Peyer's patch (tissue), 4 donors: ENCODE data around the gene KIF3B. TPM values are rescaled to one million over a fixed set of nuclear protein-coding genes. Genes with fewer than 3 reads are reported as not detected.

Experiments
- DNase-seq, 3 donors: peaks; one replicate each; pipeline ENCODE4 v3.0.0-alpha.2; 2017 to 2019
- H3K27ac ChIP-seq, 4 donors: fragments of 200-600 bp; sonication (generic); one replicate each; pipeline ENCODE4 v1.5.1; 2016 to 2019
- H3K27me3 ChIP-seq, 2 donors: fragments of 200-600 bp; sonication (generic); one replicate each; pipeline ENCODE4 v1.5.1; 2019
- H3K36me3 ChIP-seq, 3 donors: fragments of 200-600 bp; sonication (generic); one replicate each; pipeline ENCODE4 v1.5.1; 2016 to 2019
- H3K4me1 ChIP-seq, 4 donors: fragments of 200-600 bp; sonication (generic); one replicate each; pipeline ENCODE4 v1.5.1; 2016 to 2019
- H3K4me3 ChIP-seq, 4 donors: fragments of 200-600 bp; sonication (generic); 1 replicate in 3 of 4; 2 replicates in 1 of 4; pipeline ENCODE4 v1.5.1; 2016 to 2019; ENCODE audit warnings: mild to moderate bottlenecking in 1 of 4
- H3K9me3 ChIP-seq, 4 donors: fragments of 200-600 bp; sonication (generic); one replicate each; pipeline ENCODE4 v1.5.1; 2016 to 2019; ENCODE audit warnings: mild to moderate bottlenecking in 1 of 4
- CTCF ChIP-seq, 6 experiments: fragments of 450-650 bp in 4 of 6; fragments of 200-600 bp in 2 of 6; sonication (generic) in 1 of 6; IDR thresholded peaks; one replicate each; pipeline ENCODE4 v1.5.1; 2017 to 2019; ENCODE audit warnings: antibody characterized with exemption in 6 of 6, mild to moderate bottlenecking in 3 of 6, moderate library complexity in 1 of 6
- POLR2A ChIP-seq, 2 donors: fragments of 450-650 bp; IDR thresholded peaks; one replicate each; pipeline ENCODE4 v1.5.1; 2017; ENCODE audit warnings: antibody characterized with exemption in 2 of 2, mild to moderate bottlenecking in 2 of 2, moderate library complexity in 2 of 2
- total RNA-seq, 4 donors: library from RNA; depleted of rRNA; stranded (reverse); fragments of >200 nt; gene quantifications; one replicate each; pipeline ENCODE4 v1.1.0, GENCODE V29; 2016

KIF3B gene
- total RNA-seq, 4 donors from 2014 or later: 42.1 to 77.6 (median 57.7) TPM

GRCh38 chr20:32325706-32326503 lies 48.5 kb downstream of the KIF3B start:
- DNase-seq: peak in 2 of 3 donors; percentile 52 to 65

GRCh38 chr20:32326504-32326845 lies 49.0 kb downstream of the KIF3B start:
- Histone ChIP-seq H3K27ac (peak overlapping the region in 2 of 4 donors; percentile 62 to 73), H3K36me3 (peaks cover 0 to 46% (median 0%) of the 10 kb centered on the region in 3 donors), H3K9me3 (no peaks in the 10 kb centered on the region), H3K4me1 (peaks cover 0 to 3% (median 0%) of the 10 kb centered on the region in 4 donors), H3K4me3 (no peak overlapping the region), H3K27me3 (no peaks in the 10 kb centered on the region)
- DNase-seq: no peak
- TF ChIP-seq POLR2A (IDR thresholded peaks at IDR 0.05) (no peak), CTCF (IDR thresholded peaks at IDR 0.05) (no peak)

More at GRCh38 chr20:32325706-32326503, 48.5 kb downstream of the KIF3B start:
- Histone ChIP-seq H3K36me3 (peaks cover 0 to 40% (median 0%) of the 10 kb centered on the region in 3 donors), H3K27me3 (no peaks in the 10 kb centered on the region), H3K4me1 (peaks cover 0 to 3% (median 0%) of the 10 kb centered on the region in 4 donors), H3K4me3 (no peak overlapping the region), H3K9me3 (no peaks in the 10 kb centered on the region), H3K27ac (peak overlapping the region in 3 of 4 donors; percentile 42 to 73 (median 62))
- TF ChIP-seq POLR2A (IDR thresholded peaks at IDR 0.05): no peak
- TF ChIP-seq CTCF (IDR thresholded peaks at IDR 0.05): no peak

- H3K9me3 ChIP-seq: no peaks in the 10 kb centered on the region
- peaks cover 0 to 3% (median 0%) of the 10 kb centered on the region in 4 donors for H3K4me1 ChIP-seq
- peak overlapping the region in 2 of 4 donors; percentile 40 to 62 for H3K27ac ChIP-seq
- DNase-seq: no peak
- peaks cover 0 to 52% (median 0%) of the 10 kb centered on the region in 3 donors for H3K36me3 ChIP-seq
- no peaks in the 10 kb centered on the region for H3K27me3 ChIP-seq
- TF ChIP-seq CTCF (IDR thresholded peaks at IDR 0.05): no peak
- TF ChIP-seq POLR2A (IDR thresholded peaks at IDR 0.05): no peak
- H3K4me3 ChIP-seq: no peak overlapping the region
Observed at GRCh38 chr20:32327087-32327681, 49.7 kb downstream of the KIF3B start.

GRCh38 chr20:32329817-32330554 lies 52.5 kb downstream of the KIF3B start:
- no peak for DNase-seq
- H3K9me3 ChIP-seq: no peaks in the 10 kb centered on the region
- TF ChIP-seq CTCF (IDR thresholded peaks at IDR 0.05) (no peak), POLR2A (IDR thresholded peaks at IDR 0.05) (no peak)
- no peak overlapping the region for H3K4me3 ChIP-seq
- H3K36me3 ChIP-seq: peaks cover 0 to 57% (median 0%) of the 10 kb centered on the region in 3 donors
- no peaks in the 10 kb centered on the region for H3K27me3 ChIP-seq
- peaks cover 0 to 3% (median 0%) of the 10 kb centered on the region in 4 donors for H3K4me1 ChIP-seq
- no peak overlapping the region for H3K27ac ChIP-seq

GRCh38 chr20:32330555-32330897 lies 53.1 kb downstream of the KIF3B start:
- no peak for TF ChIP-seq CTCF (IDR thresholded peaks at IDR 0.05)
- TF ChIP-seq POLR2A (IDR thresholded peaks at IDR 0.05): no peak
- Histone ChIP-seq H3K36me3 (peaks cover 0 to 57% (median 0%) of the 10 kb centered on the region in 3 donors), H3K9me3 (no peaks in the 10 kb centered on the region)

More at GRCh38 chr20:32330555-32330897, 53.1 kb downstream of the KIF3B start:
- no peak overlapping the region for H3K4me3 ChIP-seq
- DNase-seq: no peak
- no peak overlapping the region for H3K27ac ChIP-seq
- H3K4me1 ChIP-seq: no peaks in the 10 kb centered on the region
- H3K27me3 ChIP-seq: no peaks in the 10 kb centered on the region
